ENCODE results near the gene ALG1. TPM values are rescaled to one million over a fixed set of nuclear protein-coding genes. Genes with fewer than 3 reads are reported as not detected.

Gene ALG1
- total and polyA plus RNA-seq, 2 of the 13 experiments (the other 11 are each of a cell fraction or from before 2014, with no cell fraction given): 43.3 to 75.6 TPM

DNA sequence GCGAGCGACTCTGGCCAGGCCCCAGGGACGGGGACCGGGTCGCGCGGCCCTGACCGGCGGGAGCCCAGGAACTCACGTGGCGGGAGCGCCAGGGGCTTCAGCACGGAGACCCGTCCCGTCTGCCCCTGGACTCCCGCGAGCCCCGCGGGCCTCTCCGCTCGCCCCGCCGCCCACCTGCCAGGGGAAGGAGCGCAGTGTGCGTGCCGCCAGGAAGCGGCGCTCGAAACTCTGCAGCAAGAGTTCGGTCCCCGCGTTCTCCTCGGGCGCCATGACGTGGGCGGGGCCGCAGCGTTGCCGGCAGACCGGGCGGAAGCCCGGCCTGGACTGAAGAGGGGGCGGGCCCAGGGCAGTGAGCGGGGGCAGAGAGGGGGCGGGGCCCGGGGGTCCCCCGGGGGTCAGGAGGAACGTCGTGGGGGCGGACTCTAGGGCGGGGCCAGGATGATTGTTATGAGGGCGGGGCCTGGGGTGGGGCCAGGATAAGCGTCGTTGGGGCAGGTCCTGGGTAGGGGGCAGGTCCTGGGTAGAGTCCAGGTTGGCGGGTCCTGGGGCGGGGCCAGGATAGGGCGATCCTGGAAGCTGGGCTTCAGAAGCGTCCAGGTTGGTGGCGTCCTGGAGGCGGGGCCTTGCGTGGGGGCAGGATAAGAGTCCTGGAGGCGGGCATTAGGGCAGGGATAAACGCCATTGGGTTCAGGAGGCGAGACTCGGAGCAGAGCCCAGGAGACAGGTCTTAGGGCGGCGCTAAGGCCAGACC lies 26.0 kb downstream of the ALG1 start, which contains the start of gene EEF2KMT (continued):
- TF ChIP-seq GLI4 (CRISPR knock-in tag; IDR thresholded peaks at IDR 0.05; ENCODE audit: borderline replicate concordance) (peak; percentile 46; the same call in 1 of the 2 replicates), MED8 (CRISPR knock-in tag; IDR thresholded peaks at IDR 0.05; ENCODE audit: insufficient replicate concordance) (peak; percentile 88), ELF3 (CRISPR knock-in tag; IDR thresholded peaks at IDR 0.05) (peak; percentile 53), ZBTB8A (CRISPR knock-in tag; IDR thresholded peaks at IDR 0.05; ENCODE audit: borderline replicate concordance, low read depth) (0 out of 2 replicates have a peak, but pooled peaks have one; percentile 72), ZNF331 (CRISPR knock-in tag; IDR thresholded peaks at IDR 0.05) (peak; percentile 76), ATF7-NPFF (CRISPR knock-in tag; IDR thresholded peaks at IDR 0.05; ENCODE audit: low read depth) (peak; percentile 93), IRX3 (CRISPR knock-in tag; IDR thresholded peaks at IDR 0.05; ENCODE audit: borderline replicate concordance, low read depth) (0 out of 2 replicates have a peak, but pooled peaks have one; percentile 38), ETV5 (CRISPR knock-in tag; IDR thresholded peaks at IDR 0.05; ENCODE audit: borderline replicate concordance) (peak; percentile 60; the same call in 1 of the 2 replicates), MAFK (conservative IDR thresholded peaks at IDR 0.05 in 1 of 2, IDR thresholded peaks at IDR 0.05 in 1 of 2; ENCODE audit: low read length in 2 of 2) (peak in 1 of 2 experiments; percentile 19; a peak in 1 of 4 replicates), WIZ (CRISPR knock-in tag; IDR thresholded peaks at IDR 0.05) (peak; percentile 31; the same call in 1 of the 2 replicates), KAT7 (CRISPR knock-in tag; IDR thresholded peaks at IDR 0.05; ENCODE audit: borderline replicate concordance) (peak; percentile 94), SPEN (CRISPR knock-in tag; IDR thresholded peaks at IDR 0.05; ENCODE audit: low read depth) (peak; percentile 78), XBP1 (CRISPR knock-in tag; IDR thresholded peaks at IDR 0.05) (peak; percentile 72; the same call in 1 of the 2 replicates)
- TF ChIP-seq, protein P1, sequence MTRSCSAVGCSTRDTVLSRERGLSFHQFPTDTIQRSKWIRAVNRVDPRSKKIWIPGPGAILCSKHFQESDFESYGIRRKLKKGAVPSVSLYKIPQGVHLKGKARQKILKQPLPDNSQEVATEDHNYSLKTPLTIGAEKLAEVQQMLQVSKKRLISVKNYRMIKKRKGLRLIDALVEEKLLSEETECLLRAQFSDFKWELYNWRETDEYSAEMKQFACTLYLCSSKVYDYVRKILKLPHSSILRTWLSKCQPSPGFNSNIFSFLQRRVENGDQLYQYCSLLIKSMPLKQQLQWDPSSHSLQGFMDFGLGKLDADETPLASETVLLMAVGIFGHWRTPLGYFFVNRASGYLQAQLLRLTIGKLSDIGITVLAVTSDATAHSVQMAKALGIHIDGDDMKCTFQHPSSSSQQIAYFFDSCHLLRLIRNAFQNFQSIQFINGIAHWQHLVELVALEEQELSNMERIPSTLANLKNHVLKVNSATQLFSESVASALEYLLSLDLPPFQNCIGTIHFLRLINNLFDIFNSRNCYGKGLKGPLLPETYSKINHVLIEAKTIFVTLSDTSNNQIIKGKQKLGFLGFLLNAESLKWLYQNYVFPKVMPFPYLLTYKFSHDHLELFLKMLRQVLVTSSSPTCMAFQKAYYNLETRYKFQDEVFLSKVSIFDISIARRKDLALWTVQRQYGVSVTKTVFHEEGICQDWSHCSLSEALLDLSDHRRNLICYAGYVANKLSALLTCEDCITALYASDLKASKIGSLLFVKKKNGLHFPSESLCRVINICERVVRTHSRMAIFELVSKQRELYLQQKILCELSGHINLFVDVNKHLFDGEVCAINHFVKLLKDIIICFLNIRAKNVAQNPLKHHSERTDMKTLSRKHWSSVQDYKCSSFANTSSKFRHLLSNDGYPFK (CRISPR knock-in tag; IDR thresholded peaks at IDR 0.05; ENCODE audit: borderline replicate concordance): peak; percentile 67; the same call in 1 of the 2 replicates
- TF ChIP-seq, protein P2, sequence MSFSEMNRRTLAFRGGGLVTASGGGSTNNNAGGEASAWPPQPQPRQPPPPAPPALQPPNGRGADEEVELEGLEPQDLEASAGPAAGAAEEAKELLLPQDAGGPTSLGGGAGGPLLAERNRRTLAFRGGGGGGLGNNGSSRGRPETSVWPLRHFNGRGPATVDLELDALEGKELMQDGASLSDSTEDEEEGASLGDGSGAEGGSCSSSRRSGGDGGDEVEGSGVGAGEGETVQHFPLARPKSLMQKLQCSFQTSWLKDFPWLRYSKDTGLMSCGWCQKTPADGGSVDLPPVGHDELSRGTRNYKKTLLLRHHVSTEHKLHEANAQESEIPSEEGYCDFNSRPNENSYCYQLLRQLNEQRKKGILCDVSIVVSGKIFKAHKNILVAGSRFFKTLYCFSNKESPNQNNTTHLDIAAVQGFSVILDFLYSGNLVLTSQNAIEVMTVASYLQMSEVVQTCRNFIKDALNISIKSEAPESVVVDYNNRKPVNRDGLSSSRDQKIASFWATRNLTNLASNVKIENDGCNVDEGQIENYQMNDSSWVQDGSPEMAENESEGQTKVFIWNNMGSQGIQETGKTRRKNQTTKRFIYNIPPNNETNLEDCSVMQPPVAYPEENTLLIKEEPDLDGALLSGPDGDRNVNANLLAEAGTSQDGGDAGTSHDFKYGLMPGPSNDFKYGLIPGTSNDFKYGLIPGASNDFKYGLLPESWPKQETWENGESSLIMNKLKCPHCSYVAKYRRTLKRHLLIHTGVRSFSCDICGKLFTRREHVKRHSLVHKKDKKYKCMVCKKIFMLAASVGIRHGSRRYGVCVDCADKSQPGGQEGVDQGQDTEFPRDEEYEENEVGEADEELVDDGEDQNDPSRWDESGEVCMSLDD (CRISPR knock-in tag; IDR thresholded peaks at IDR 0.05; ENCODE audit: borderline replicate concordance): peak; percentile 60; the same call in 1 of the 2 replicates
- TF ChIP-seq, protein P3, sequence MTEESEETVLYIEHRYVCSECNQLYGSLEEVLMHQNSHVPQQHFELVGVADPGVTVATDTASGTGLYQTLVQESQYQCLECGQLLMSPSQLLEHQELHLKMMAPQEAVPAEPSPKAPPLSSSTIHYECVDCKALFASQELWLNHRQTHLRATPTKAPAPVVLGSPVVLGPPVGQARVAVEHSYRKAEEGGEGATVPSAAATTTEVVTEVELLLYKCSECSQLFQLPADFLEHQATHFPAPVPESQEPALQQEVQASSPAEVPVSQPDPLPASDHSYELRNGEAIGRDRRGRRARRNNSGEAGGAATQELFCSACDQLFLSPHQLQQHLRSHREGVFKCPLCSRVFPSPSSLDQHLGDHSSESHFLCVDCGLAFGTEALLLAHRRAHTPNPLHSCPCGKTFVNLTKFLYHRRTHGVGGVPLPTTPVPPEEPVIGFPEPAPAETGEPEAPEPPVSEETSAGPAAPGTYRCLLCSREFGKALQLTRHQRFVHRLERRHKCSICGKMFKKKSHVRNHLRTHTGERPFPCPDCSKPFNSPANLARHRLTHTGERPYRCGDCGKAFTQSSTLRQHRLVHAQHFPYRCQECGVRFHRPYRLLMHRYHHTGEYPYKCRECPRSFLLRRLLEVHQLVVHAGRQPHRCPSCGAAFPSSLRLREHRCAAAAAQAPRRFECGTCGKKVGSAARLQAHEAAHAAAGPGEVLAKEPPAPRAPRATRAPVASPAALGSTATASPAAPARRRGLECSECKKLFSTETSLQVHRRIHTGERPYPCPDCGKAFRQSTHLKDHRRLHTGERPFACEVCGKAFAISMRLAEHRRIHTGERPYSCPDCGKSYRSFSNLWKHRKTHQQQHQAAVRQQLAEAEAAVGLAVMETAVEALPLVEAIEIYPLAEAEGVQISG (CRISPR knock-in tag; IDR thresholded peaks at IDR 0.05): peak; percentile 62; the same call in 1 of the 2 replicates
- TF ChIP-seq, protein P4, sequence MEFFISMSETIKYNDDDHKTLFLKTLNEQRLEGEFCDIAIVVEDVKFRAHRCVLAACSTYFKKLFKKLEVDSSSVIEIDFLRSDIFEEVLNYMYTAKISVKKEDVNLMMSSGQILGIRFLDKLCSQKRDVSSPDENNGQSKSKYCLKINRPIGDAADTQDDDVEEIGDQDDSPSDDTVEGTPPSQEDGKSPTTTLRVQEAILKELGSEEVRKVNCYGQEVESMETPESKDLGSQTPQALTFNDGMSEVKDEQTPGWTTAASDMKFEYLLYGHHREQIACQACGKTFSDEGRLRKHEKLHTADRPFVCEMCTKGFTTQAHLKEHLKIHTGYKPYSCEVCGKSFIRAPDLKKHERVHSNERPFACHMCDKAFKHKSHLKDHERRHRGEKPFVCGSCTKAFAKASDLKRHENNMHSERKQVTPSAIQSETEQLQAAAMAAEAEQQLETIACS (CRISPR knock-in tag; IDR thresholded peaks at IDR 0.05): peak; percentile 50
